COLO668 (cell line): ENCODE measurements around the gene LYSMD2.
A peak's percentile ranks its signal among the peaks of the same experiment; 100 is the strongest.

Experiments used
- DNase-seq: peaks from one replicate; lab custom pipeline; 2025; ENCODE audit not compliant: unreplicated experiment; lab: John Stamatoyannopoulos, UW

Gene LYSMD2

DNA sequence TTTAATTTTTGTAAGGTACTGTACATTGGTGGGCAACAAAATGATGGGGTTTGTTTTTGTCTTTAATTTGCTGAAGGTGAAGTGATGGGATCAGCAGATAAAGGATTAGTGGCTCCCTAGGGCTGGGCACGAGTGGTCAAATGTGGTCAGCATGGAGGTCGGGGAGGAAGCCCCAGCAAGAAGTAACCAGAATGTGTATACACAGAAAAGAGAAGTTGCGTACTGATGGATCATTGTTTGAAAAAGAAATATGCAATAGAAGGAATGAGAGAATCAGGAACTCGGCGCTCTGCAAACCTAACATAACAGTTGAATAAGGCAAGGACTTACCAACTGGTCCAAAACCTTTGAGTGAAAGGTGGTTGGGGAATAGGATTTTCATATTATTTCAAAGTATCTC lies 15.4 kb upstream of the LYSMD2 start:
- DNase-seq, result no peak

DNA sequence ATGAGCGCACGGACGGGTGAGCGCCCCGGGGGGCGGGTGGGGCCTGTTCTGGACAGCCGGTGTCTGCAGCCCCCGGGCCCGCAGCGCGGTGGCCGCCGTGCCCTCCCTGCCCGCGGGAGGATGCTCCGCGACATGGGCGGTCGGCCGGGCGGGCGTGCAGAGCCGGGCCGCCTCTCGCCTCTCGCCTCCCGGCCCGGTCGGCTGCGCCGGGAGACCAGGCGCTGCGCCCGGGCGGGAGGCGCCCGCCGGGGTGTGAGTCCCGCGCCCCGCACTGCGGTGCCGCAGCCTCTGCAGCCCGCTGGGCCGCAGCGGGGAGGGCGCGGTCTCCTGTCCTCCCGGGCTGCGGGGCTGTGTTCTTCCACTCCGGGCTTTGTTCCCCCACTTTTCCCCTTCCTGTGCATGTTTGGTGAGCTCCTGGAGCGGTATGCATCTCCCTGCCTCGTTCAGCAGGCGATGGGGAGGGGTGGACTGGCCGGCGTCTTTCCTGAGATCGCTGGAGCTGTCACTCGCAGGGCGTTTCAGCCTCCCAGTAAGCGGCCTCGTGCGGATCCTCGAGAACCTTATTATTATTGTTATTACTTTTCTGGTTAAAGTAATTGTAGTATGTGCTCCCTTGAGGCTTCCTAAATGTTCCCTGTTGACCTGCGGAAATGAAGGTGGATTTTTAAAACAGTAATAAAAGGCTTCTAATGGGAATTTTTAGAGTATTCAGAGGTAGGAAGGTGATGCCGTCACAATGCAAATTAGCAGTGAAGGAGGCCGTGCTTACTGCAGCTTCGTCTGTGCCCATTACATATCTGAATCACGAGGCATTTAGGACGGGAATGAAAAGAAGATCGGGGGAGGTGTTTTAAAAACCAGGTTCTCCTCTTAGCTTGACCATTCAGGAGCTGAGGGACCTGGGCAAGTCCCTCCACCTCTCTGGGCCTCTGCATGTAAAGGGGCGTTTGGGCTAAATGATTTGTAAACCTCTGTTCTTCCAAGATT lies 14.5 kb upstream of the LYSMD2 start:
- peak; percentile 58 for DNase-seq

DNA sequence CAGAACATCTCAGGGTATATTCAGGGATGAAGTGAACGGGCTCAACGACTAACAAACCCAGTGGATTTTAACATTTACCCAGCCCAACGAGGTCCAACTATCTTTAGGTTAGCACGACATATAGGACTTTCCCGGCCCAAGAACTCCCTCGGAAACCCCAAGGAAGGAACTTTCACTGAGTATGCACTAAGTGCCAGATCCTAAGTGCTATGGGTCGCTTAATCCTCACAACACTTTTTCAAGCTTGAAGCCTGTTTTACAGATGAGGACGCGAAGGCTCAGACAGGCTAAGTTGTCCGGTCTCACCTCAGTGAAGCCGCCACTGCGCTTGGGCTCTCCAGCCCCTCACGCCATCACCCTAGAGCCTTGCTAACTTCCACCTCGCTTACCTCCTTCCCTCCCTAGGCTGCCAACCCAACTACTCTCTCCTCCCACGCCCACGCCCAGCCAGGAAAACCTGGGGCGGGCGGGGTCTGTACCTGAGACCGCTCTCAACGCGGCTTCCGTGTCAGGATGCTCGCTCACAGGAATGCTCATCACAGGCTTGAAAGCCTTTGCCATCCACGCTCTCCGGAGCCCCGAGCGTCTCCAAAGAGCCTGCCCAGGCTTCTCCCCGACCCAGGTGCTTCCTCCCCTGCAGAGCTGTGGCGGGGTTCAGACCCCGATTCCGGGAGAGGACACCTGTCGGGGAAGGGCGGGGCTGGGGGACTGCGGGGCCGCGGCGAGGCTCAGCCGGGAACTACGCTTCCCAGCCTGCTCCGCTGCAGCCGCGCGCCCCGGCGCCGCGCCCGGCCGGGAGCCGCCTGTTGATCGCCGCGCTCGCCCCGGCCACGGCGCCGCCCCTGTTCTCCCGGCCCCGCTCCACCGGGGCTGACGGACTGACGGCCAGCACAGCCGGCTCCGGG lies 13.6 kb upstream of the LYSMD2 start, which contains the start of gene TMOD2:
Gene TMOD2 (plus strand): TSS at position 806 of the 905 bp plus-strand sequence. CDS start 14,845 bp downstream, outside the sequence.
- DNase-seq, result peak; percentile 89

DNA sequence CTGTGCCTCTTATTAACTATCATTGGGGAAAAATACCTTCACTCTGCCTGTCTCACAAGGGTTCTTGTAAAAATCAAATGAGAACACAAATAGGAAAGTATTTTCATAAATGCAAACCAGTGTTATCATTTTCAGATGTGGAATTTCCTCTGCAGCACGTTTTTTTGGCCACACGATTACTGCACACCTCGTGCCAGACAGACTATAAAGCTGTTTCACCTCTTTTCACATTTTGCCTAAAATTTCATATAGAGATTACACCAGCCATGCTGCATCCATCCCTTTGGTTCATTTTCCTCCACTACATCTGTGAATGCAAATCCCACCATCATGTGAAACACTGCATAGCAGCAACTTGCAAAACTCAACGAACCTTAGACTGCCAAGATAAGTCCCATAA lies 12.7 kb upstream of the LYSMD2 start:
- no peak for DNase-seq

DNA sequence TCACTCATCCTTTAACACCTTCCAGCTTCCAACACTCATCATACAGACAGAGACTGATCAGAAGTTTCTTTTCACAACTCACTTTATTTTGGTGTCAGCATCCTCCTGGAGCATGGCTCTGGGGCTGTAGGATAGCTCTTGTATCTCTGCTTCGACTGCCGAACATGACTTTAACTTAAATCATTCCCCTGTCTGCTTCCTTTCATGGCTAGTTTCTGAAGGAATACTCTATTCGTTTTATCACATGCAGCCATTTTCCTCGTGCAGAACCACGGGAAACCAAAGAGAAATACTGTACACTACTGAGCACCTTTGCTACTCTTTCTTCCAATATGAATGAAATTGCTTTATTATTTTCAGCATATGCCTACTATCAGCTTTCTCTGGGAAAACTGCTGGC lies 11.9 kb upstream of the LYSMD2 start:
- no peak for DNase-seq

DNA sequence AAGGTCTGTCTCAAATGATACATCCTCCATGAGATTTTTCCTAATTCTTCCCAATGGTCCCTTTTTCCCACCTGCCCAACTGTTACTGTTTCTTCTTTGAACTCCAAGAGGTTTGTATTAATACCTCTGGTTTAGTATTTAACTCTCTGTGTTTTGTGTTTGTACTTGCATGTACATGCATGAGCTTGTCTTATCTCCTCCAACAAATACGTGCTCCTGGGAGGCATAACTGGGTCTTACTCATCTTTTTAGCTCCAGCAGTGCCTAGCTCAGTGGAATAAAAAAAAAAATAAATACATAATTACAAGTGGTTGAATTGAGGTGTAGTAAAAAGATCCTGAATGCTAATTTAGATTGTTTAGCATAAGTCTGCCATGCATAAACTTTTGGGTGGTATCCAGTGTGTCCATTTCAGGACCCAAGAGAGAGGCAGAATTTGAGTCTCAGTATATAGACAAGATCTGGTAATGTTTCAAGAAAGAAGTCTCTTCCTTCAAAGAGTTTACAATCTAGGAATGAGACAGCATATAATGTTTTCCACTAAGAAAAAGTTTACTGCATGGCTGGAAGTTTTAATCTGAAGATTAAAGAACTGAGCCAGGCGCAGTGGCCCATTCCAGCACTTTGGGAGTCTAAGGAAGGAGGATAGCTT lies 1.7 kb upstream of the LYSMD2 start:
- no peak for DNase-seq

DNA sequence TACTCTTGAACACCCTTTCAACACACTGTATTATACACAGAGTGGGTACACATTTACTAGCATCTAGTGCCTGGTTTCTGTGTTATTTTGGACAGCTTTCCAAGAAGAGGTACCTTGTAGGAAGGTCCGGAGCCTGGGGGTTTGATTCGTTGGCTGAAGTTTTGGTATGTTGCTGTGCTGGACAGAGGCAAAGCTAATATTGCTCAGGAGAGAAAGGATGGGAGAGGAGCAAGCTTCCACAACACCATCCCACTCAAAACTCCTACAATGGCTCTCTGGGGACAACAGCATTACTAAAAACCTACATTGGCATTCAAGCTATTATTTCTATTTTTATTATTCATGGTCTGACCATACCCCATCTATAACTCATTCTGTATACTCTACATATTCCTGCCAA lies 1.1 kb upstream of the LYSMD2 start:
- DNase-seq, result no peak

DNA sequence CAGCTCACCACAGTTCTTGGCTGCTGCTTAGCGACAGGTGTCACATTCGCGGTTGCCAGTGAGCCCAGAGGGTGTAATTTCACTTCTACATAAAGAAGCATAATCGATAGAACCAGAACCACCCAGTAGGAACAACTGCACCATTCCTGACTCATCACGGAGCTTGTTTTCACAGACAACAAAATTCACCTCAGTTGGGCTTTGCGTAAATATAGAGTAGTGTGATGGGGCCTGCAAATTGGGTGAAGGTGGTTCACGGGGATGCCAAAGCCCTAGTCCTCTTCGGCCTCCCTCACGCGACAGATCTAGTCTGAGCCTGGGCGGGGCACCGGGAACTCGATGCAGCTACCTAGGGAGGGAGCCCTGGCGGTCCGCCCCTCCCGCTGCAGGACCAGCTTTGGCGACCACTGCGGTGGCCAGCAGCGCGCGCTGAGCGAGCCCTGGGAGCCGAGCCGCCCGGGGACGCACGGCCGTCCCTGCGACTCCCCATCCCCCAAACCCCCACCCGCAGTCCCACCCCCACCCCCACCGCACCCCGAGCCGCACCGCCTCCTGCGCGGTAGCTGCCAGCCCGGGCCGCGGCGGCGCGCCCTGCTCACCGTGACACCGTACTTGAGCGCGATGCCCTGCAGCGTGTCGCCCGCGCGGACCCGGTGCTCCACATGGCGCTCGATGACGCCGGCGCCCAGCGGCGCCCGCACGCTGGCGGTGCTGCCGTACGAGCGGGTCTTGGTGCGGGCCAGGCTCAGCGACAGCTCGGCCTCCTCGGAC lies 519 bp downstream of the LYSMD2 start:
- peak; percentile 81 for DNase-seq

DNA sequence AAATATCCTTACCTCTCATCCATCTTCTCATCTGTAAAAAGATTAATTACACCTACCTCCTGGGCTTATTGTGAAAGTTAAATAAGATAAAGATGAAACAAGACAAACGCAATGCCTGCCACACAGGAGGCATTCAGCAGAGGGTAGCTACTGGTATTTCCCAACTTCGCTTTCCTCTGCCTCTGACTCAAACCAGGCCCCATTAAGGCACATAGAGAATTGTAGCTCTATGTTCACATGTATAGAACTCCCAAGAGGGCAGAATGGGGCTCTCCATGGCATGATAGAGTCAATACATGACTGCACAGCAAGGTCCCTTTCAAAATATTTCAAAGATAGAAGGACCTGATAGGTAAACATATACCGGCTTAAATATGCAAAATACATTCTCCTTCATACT lies 1.4 kb downstream of the LYSMD2 start:
- no peak for DNase-seq

DNA sequence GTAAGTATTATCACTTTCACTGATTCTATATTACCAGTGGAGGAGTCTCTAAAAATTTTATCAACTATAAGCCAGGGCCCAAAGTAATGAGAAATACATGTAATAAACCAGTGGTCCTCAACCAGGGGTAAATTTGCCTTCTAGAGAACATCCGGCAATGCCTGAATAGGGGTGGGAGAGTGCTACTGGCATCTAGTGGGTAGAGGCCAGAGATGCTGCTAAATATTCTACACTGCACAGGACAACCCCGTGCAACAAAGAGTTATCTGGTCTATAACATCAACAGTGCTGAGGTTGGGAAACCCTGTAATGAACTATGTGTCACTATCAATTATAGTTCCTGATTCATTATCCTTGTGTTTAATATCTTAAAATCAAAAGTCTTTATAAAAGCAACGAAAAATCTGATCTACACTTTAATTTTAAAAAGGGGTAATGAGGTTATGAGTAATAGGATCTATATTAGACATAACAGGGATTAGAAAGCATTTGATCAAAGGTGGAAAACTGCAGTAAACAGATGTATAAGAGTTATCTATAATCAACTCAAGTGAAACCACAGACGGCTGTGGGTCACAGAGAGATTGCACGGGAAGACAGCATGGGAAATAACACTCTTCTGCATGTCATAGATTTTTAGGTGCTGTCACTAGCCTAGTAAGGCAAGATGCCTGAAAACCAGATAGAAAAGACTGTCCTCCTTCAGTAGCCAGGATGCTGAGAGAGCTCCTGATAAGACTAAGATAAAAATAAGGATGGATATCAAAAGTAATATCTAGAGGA lies 2.0 kb downstream of the LYSMD2 start:
- DNase-seq, result no peak

DNA sequence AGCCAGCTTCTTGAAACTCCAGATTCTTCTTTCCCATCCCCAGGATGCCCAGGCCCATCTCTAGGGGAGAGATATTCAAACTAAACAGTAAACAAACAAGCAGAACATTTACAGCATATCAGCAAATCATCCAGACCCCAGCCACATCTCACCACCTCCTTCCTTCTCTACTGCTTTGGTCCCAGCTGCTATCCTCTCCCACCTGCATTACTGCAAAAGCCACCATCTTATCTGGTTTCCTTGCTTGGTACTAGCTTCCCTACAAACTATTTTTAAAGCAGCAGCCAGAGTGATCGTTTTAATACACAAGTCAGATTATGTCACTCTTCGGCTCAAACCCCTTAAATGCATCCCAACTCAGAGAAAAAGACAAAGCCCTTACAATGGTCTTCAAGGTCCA lies 4.8 kb downstream of the LYSMD2 start:
- no peak for DNase-seq

DNA sequence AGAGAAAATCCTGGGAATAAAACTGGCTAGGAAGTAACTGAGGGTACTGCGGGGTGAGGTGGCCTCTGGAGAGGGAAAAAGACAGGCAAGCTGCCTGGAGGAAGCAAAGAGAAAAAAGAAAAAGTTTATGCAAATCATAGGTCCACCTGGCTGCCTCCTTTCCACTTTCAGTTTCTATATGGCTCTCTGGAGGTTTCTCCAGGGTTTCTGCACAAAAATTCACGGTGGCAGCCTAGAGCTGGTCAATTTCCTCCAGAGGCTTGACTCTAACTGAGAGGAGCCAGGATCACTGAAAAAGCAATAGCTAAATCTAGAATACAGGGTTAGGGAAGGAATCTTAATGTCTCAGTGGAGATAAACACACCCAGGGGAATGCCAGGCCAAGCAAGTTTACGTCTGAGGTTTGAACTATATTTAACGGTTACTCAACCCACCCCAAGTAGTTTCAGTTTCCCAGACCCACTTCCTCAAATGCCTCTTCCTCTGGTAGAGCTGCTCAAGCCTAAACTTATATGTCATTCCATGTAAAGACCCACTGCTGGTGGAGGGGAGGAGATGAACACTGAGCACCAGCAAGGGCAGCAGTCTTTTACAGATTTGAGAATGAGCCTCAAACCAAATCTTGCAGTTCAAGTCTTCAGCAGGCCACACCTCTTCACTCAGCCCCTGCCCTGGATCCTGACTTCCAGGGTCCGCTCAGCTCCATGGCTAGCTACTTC lies 5.7 kb downstream of the LYSMD2 start:
- DNase-seq, result no peak

DNA sequence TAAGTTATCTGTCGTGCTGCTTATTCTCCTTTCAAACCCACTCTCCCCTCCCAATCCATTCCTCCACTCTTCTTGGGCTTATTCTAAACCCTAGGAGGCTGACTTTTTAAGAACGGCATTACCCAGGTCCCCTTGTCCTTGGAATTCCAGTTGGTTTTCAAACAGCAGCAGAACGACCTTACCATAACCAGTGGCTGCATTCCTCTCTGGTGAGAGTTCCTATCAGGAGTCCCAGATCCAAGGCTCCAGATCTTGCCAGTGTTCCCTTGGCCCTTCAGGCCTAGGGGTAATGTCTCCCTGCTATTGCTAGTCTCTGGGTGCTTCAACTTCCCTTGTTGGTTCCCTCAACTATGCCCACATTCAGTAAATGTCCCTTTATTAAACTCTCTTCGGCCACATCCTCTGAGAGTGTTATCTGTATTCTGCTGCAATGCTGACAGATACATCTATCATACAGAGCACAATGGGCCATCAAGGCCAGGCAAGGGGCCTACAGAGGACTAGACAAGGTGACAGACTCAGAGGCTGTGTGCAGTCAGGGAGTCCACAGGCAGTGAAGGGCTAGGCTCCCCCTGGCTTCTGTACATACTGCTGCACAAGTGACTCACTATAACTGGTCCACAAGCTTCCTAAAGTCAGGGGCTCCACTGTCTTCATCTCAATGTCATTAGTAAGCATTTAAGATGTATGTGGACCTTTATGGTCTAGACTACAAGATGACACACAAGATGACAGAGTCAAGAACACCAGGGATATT lies 10.1 kb downstream of the LYSMD2 start:
- DNase-seq, result no peak

DNA sequence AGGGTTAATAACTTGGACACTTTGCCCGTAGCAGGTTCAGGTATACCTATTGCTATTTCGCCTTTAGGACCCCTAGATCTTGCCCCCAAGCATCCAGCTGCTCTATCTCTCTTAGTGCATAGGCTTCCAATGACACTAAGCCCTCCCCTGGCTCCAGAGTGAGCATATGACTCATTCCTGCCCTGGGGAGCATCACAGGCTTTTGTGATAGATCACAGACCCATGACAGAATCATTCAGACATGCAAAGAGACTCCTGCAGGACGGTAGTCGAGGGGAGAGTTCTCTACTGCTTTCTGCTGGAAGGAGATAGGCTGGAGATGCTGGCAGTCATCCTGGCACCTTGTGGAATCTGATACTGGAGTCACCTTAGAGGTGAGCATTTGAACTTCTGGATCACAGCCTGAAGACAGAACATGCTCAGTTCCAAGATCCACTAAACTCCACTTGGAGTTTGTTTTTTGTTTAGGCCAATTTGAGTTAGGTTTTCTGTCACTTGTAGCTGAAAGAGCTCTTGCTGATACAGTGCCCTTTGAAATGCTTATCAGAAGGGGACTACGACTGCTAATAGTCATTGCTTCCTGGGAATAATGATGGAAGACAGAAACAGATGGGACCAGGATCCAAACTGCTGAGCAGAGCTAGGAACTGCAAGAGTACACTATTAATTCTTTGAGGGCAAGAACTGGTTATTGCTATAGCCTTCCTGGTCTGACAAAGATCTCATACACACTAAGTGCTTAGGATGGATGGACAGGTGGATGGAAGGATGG lies 11.0 kb downstream of the LYSMD2 start:
- DNase-seq, result peak; percentile 76

DNA sequence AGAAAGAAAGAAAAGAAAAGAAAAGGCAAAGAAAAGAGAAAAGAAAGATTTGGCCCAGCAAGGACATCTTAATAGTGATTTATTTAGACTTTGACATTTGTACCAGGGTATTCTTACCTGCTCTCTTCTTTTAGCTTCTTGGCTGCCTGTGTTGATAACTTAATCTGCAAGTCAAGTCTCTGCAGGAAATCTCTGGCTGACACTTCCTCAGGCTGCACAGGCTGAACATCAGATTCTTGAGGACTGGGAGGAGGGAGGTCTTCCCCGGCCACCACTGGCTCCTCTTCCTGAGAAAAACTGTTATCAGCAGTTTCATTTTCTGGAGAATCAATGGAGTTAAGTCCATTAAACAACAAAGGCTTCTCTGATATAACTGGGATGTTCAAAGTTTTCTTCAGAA lies 12.8 kb downstream of the LYSMD2 start:
- no peak for DNase-seq

DNA sequence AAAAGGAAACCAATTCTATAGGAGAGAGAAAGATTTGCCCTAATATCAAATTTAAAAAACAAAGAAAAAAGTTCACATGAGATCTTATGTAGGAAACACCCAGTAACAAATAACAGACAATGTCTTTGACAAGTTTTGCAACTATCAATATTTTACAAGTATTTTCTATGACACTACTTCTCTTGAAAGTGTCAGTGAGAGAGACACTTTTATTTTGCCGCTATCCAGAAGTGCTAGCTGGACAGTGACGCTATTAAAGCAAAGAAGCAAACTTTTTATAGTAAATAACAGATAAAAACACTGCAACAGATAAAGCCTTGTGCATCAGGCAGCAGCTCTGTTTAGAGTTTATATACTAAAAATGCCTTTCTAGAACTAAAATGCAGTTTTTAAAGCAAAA lies 13.3 kb downstream of the LYSMD2 start:
- no peak for DNase-seq

DNA sequence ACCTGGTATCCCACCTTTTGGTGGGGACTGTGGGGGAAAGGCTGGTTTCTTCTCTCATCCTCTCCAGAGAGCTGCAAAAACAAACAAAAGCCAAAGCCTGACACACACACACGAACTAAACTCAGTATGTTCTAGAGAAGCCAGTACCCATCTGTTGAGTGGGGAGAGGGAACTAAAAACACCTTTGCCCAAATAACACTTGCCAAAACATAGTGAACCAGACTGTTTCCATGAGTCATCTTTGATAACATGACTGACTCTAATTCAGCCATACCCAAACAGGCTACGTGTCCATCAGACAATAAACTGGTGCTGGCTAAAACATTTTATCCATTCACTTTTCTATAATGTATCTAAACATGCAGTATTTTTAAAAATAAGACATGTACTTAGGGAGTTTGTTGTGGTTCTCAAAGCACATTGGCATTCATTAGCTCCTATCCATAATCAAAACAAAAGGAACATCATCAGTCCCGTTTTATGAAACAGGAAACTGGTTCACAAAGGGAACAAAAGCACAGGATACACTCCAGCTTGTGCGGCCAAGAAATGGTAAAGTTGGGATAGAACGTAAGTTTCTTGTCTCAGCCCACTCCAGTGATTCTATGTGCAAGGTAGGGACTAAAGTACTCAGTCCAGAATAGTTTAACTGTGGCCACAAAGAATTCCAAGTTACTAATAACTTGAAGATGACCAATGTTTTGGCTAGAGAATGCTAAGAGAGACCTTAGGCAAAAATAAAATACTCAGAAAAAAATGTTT lies 16.1 kb downstream of the LYSMD2 start:
- DNase-seq, result no peak
